ENCODE results near the gene AADACL4.
"Not testable (repeated sequence)": the region's sequence is repeated elsewhere in the genome, so short reads cannot be mapped to it uniquely, and the experiment has no call there.

The AADACL4 gene

DNA sequence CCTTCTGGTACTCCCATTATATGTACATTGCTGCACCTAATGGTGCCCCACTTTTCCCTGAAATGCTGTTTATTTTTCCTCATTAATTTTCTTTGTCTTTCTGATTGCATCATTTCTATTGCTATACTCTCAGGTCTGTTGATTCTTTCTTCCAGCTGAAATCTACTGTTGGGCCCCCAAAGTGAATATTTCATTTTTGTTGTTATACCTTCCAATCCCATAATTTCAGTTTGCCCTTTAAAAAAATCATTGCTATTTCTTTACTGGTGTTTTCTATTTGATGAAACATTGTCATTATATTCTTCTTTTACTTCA lies 3.0 kb upstream of the AADACL4 start:
- H3K56ac ChIP-seq (ENCODE audit: low read length): no peak overlapping the region
- H3K79me1 ChIP-seq (ENCODE audit: low read length): no peaks in the 10 kb centered on the region
- H3K4me2 ChIP-seq (ENCODE audit: low read length): no peak overlapping the region
- no peaks in the 10 kb centered on the region for H3K36me3 ChIP-seq (ENCODE audit: control insufficient read depth, insufficient read depth, low read length)
- no peaks in the 10 kb centered on the region for H3K27me3 ChIP-seq (ENCODE audit: insufficient read depth, low read length, poor library complexity)
- no peak overlapping the region for H4K5ac ChIP-seq (ENCODE audit: low read length)
- no peak overlapping the region for H3K4ac ChIP-seq (ENCODE audit: low read depth, low read length)
- H3K27ac ChIP-seq (ENCODE audit: low read depth, low read length): no peak overlapping the region
- H3K9ac ChIP-seq (ENCODE audit: low read length): no peak overlapping the region
- no peaks in the 10 kb centered on the region for H3K79me2 ChIP-seq (ENCODE audit: control insufficient read depth, insufficient read depth, low read length)
- no peak overlapping the region for H3K4me3 ChIP-seq (ENCODE audit: low read length)
- no peak overlapping the region for H2BK15ac ChIP-seq (replicated peaks; ENCODE audit: low read depth)
- H2BK120ac ChIP-seq (ENCODE audit: low read depth, low read length): no peak overlapping the region
- H4K8ac ChIP-seq (ENCODE audit: low read depth, low read length): no peak overlapping the region
- DNase-seq: no peak
- no peak overlapping the region for H2AK5ac ChIP-seq (ENCODE audit: low read length)
- no peaks in the 10 kb centered on the region for H3K4me1 ChIP-seq (ENCODE audit: control insufficient read depth, low read depth, low read length)
- no peak overlapping the region for H3K23ac ChIP-seq (ENCODE audit: low read length)
- no peak overlapping the region for H2BK5ac ChIP-seq (ENCODE audit: low read length)
- no peak overlapping the region for H3K18ac ChIP-seq (ENCODE audit: low read length)

DNA sequence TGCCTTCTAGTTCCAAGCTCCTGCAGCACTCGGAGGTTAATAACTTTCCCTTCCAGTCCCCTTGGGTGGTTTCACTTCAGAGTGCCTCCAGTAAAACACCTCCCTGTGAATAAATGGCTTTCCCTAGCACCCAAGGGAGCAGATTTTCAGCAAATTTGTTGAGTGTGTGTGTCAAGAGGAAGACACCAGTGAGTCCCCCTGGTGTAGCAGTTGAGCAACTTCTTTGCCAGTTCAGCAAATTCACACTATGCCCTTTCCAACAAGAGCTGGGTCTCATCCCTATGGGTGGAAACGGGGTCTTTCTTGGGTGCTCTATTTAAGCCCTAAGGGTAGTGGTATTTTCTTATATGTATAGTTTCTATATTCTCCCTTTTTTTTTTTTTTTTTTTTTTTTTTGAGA lies 806 bp upstream of the AADACL4 start:
- no peak overlapping the region for H3K4me2 ChIP-seq (ENCODE audit: low read length)
- no peak overlapping the region for H3K4ac ChIP-seq (ENCODE audit: low read depth, low read length)
- no peaks in the 10 kb centered on the region for H3K79me2 ChIP-seq (ENCODE audit: control insufficient read depth, insufficient read depth, low read length)
- DNase-seq: no peak
- no peak overlapping the region for H4K8ac ChIP-seq (ENCODE audit: low read depth, low read length)
- no peak overlapping the region for H3K23ac ChIP-seq (ENCODE audit: low read length)
- no peak overlapping the region for H3K4me3 ChIP-seq (ENCODE audit: low read length)
- no peak overlapping the region for H3K9ac ChIP-seq (ENCODE audit: low read length)
- no peaks in the 10 kb centered on the region for H3K4me1 ChIP-seq (ENCODE audit: control insufficient read depth, low read depth, low read length)
- H3K36me3 ChIP-seq (ENCODE audit: control insufficient read depth, insufficient read depth, low read length): no peaks in the 10 kb centered on the region
- no peaks in the 10 kb centered on the region for H3K27me3 ChIP-seq (ENCODE audit: insufficient read depth, low read length, poor library complexity)
- no peak overlapping the region for H3K18ac ChIP-seq (ENCODE audit: low read length)
- H3K27ac ChIP-seq (ENCODE audit: low read depth, low read length): no peak overlapping the region
- H3K79me1 ChIP-seq (ENCODE audit: low read length): no peaks in the 10 kb centered on the region
- no peak overlapping the region for H4K5ac ChIP-seq (ENCODE audit: low read length)
- no peak overlapping the region for H2BK5ac ChIP-seq (ENCODE audit: low read length)
- no CpG with 5 or more reads among the region's 2 CpGs for WGBS (ENCODE audit: extremely low coverage, insufficient coverage, low lambda C conversion rate)
- H2AK5ac ChIP-seq (ENCODE audit: low read length): no peak overlapping the region
- H2BK15ac ChIP-seq (replicated peaks; ENCODE audit: low read depth): no peak overlapping the region
- H3K56ac ChIP-seq (ENCODE audit: low read length): no peak overlapping the region
- H2BK120ac ChIP-seq (ENCODE audit: low read depth, low read length): no peak overlapping the region

DNA sequence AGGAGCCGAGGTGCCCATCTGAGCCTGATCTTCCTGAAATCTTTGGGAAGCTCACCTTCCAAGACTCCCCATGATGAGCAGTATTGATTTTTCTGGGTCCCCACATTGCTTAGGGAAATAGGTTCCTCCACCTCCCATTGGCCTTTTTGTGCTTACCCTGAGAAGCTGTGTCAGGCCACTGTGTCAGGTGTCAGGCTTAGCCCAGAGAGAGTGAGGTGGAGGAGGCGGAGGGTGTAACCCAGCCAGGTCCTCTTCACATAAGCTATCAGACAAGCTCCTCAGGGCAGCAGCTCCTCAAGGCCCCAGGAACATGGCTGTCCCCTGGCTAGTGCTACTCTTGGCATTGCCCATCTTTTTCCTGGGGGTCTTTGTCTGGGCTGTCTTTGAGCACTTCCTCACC lies 352 bp downstream of the AADACL4 start:
- WGBS (ENCODE audit: extremely low coverage, insufficient coverage, low lambda C conversion rate): no CpG with 5 or more reads among the region's 2 CpGs
- H2BK5ac ChIP-seq (ENCODE audit: low read length): no peak overlapping the region

DNA sequence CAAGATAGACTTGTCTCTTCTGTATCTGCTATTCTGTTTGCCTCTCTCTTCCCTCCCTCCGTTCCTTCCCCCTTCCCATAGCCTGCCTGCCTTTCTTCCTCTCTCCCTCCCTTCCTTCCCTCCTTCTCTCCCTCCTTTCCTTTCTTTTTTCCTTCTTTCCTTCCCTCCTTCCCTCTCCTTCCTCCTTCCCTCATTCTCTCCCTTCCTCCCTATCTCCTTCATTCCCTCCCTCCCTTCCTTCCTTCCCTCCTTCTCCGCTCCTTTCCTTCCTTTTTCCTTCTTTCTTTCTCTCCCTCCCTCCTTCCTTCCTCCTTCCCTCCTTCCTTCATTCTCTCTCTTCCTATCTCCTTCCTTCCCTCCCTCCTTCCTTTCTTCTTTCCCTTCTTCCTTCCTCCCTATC lies 944 bp downstream of the AADACL4 start:
- H3K27ac ChIP-seq (ENCODE audit: low read depth, low read length): no peak overlapping the region
- H3K4me2 ChIP-seq (ENCODE audit: low read length): no peak overlapping the region
- no peaks in the 10 kb centered on the region for H3K4me1 ChIP-seq (ENCODE audit: control insufficient read depth, low read depth, low read length)
- H3K79me2 ChIP-seq (ENCODE audit: control insufficient read depth, insufficient read depth, low read length): no peaks in the 10 kb centered on the region
- no peak overlapping the region for H3K4ac ChIP-seq (ENCODE audit: low read depth, low read length)
- no peak overlapping the region for H4K5ac ChIP-seq (ENCODE audit: low read length)
- no peak overlapping the region for H2AK5ac ChIP-seq (ENCODE audit: low read length)
- WGBS (ENCODE audit: extremely low coverage, insufficient coverage, low lambda C conversion rate): 100% methylated on average over 1 of the region's 2 CpGs
- H3K56ac ChIP-seq (ENCODE audit: low read length): no peak overlapping the region
- H4K8ac ChIP-seq (ENCODE audit: low read depth, low read length): no peak overlapping the region
- H3K18ac ChIP-seq (ENCODE audit: low read length): no peak overlapping the region
- H2BK15ac ChIP-seq (replicated peaks; ENCODE audit: low read depth): no peak overlapping the region
- no peak overlapping the region for H2BK5ac ChIP-seq (ENCODE audit: low read length)
- H3K79me1 ChIP-seq (ENCODE audit: low read length): no peaks in the 10 kb centered on the region
- no peaks in the 10 kb centered on the region for H3K27me3 ChIP-seq (ENCODE audit: insufficient read depth, low read length, poor library complexity)
- H3K4me3 ChIP-seq (ENCODE audit: low read length): no peak overlapping the region
- H3K36me3 ChIP-seq (ENCODE audit: control insufficient read depth, insufficient read depth, low read length): no peaks in the 10 kb centered on the region
- H3K9ac ChIP-seq (ENCODE audit: low read length): no peak overlapping the region
- no peak overlapping the region for H2BK120ac ChIP-seq (ENCODE audit: low read depth, low read length)
- no peak overlapping the region for H3K23ac ChIP-seq (ENCODE audit: low read length)
- no peak for DNase-seq

More for the DNA sequence above, 352 bp downstream of the AADACL4 start:
- no peak for DNase-seq
- Histone ChIP-seq H3K27ac (ENCODE audit: low read depth, low read length) (no peak overlapping the region), H2BK15ac (replicated peaks; ENCODE audit: low read depth) (no peak overlapping the region), H3K4me1 (ENCODE audit: control insufficient read depth, low read depth, low read length) (no peaks in the 10 kb centered on the region), H2AK5ac (ENCODE audit: low read length) (no peak overlapping the region), H3K4ac (ENCODE audit: low read depth, low read length) (no peak overlapping the region), H4K5ac (ENCODE audit: low read length) (no peak overlapping the region), H3K79me2 (ENCODE audit: control insufficient read depth, insufficient read depth, low read length) (no peaks in the 10 kb centered on the region), H3K27me3 (ENCODE audit: insufficient read depth, low read length, poor library complexity) (no peaks in the 10 kb centered on the region), H3K23ac (ENCODE audit: low read length) (no peak overlapping the region), H2BK120ac (ENCODE audit: low read depth, low read length) (no peak overlapping the region), H3K79me1 (ENCODE audit: low read length) (no peaks in the 10 kb centered on the region), H3K4me3 (ENCODE audit: low read length) (no peak overlapping the region), H3K36me3 (ENCODE audit: control insufficient read depth, insufficient read depth, low read length) (no peaks in the 10 kb centered on the region), H4K8ac (ENCODE audit: low read depth, low read length) (no peak overlapping the region), H3K18ac (ENCODE audit: low read length) (no peak overlapping the region), H3K9ac (ENCODE audit: low read length) (no peak overlapping the region), H3K56ac (ENCODE audit: low read length) (no peak overlapping the region), H3K4me2 (ENCODE audit: low read length) (no peak overlapping the region)

DNA sequence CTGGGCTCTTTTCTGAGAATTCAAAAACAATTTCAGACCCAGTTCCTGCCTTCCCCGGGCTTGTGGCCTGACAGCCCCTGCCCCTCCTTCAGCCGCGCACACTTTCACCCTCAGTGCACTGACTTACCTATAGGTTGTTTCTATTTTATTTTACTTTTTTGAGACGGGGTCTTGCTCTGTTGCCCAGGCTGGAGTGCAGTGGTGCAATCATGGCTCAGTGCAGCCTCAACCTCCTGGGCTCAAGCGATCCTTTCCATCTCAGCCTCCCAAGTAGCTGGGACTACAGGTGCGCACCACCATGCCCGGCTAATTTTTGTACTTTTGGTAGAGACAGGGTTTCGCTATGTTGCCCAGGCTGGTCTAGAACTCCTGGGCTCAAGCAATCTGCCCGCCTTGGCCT lies 1.5 kb downstream of the AADACL4 start:
- H3K79me1 ChIP-seq (ENCODE audit: low read length); H3K36me3 ChIP-seq (ENCODE audit: control insufficient read depth, insufficient read depth, low read length); H3K56ac ChIP-seq (ENCODE audit: low read length); H2AK5ac ChIP-seq (ENCODE audit: low read length); H3K18ac ChIP-seq (ENCODE audit: low read length); H3K9ac ChIP-seq (ENCODE audit: low read length); DNase-seq; H3K27ac ChIP-seq (ENCODE audit: low read depth, low read length); H3K27me3 ChIP-seq (ENCODE audit: insufficient read depth, low read length, poor library complexity); H4K8ac ChIP-seq (ENCODE audit: low read depth, low read length); H3K79me2 ChIP-seq (ENCODE audit: control insufficient read depth, insufficient read depth, low read length); H2BK120ac ChIP-seq (ENCODE audit: low read depth, low read length); H4K5ac ChIP-seq (ENCODE audit: low read length); H3K4me1 ChIP-seq (ENCODE audit: control insufficient read depth, low read depth, low read length); H3K23ac ChIP-seq (ENCODE audit: low read length); H3K4me3 ChIP-seq (ENCODE audit: low read length); H3K4ac ChIP-seq (ENCODE audit: low read depth, low read length); H2BK15ac ChIP-seq (replicated peaks; ENCODE audit: low read depth); H2BK5ac ChIP-seq (ENCODE audit: low read length); H3K4me2 ChIP-seq (ENCODE audit: low read length): not testable (repeated sequence)
- WGBS (ENCODE audit: extremely low coverage, insufficient coverage, low lambda C conversion rate): no CpG with 5 or more reads among the region's 9 CpGs

DNA sequence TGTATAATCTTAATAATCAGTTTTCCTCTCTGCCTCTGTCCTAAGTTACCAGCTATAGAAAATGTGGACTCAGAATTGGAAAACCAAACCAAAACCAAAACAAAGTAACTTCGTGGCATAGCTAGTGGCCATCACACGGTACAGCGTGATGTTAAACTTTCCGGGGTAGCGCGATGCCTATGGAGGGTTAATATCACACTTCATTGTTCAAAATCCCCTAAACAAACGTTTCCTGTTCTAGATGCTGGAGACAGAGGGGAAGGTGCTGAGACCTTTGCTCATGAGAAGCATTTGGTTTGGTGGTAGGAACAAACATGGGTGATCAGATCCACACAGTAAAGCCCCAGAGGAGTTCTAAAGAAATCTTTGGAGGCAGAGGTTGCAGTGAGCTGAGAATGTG lies 4.9 kb downstream of the AADACL4 start:
- WGBS (ENCODE audit: extremely low coverage, insufficient coverage, low lambda C conversion rate): no CpG with 5 or more reads among the region's 7 CpGs
- DNase-seq: no peak
- Histone ChIP-seq H3K23ac (ENCODE audit: low read length) (no peak overlapping the region), H3K4me3 (ENCODE audit: low read length) (no peak overlapping the region), H2BK120ac (ENCODE audit: low read depth, low read length) (no peak overlapping the region), H3K56ac (ENCODE audit: low read length) (no peak overlapping the region), H3K9ac (ENCODE audit: low read length) (no peak overlapping the region), H4K8ac (ENCODE audit: low read depth, low read length) (no peak overlapping the region), H2BK15ac (replicated peaks; ENCODE audit: low read depth) (no peak overlapping the region), H3K18ac (ENCODE audit: low read length) (no peak overlapping the region), H2AK5ac (ENCODE audit: low read length) (no peak overlapping the region), H3K36me3 (ENCODE audit: control insufficient read depth, insufficient read depth, low read length) (no peaks in the 10 kb centered on the region), H3K79me1 (ENCODE audit: low read length) (no peaks in the 10 kb centered on the region), H2BK5ac (ENCODE audit: low read length) (no peak overlapping the region), H3K4me2 (ENCODE audit: low read length) (no peak overlapping the region), H3K27ac (ENCODE audit: low read depth, low read length) (no peak overlapping the region), H3K27me3 (ENCODE audit: insufficient read depth, low read length, poor library complexity) (no peaks in the 10 kb centered on the region), H3K4me1 (ENCODE audit: control insufficient read depth, low read depth, low read length) (no peaks in the 10 kb centered on the region), H4K5ac (ENCODE audit: low read length) (no peak overlapping the region), H3K79me2 (ENCODE audit: control insufficient read depth, insufficient read depth, low read length) (no peaks in the 10 kb centered on the region), H3K4ac (ENCODE audit: low read depth, low read length) (no peak overlapping the region)
